K562 (cell line): Measurements from ENCODE around the gene PLA2G2C. TPM values are rescaled to one million over a fixed set of nuclear protein-coding genes. Genes with fewer than 3 reads are reported as not detected.

ENCODE experiments used
- ARNT ChIP-seq, 2 experiments: fragments of 450-650 bp; IDR thresholded peaks; 2 replicates each; pipeline ENCODE4 v1.6.1; 2016; ENCODE audit warnings: mild to moderate bottlenecking in 1 of 2
- COPS2 ChIP-seq: fragments of 450-650 bp; conservative IDR thresholded peaks from 2 replicates; pipeline ENCODE4 v1.6.1; 2016; ENCODE audit warnings: mild to moderate bottlenecking, moderate library complexity
- JUN ChIP-seq, 2 experiments: sonication (generic) in 1 of 2; formaldehyde crosslinking in 1 of 2; IDR thresholded peaks; 2 replicates each; pipeline versions ENCODE4 v1.6.1 to v1.8.0; 2012 to 2022; ENCODE audit warnings: borderline replicate concordance in 2 of 2, mild to moderate bottlenecking in 2 of 2, improper control_type of control experiment in 1 of 2, low read depth in 1 of 2, low read length in 1 of 2, missing genetic modification reagents in 1 of 2
- KDM5B ChIP-seq: fragments of 200-600 bp; sonication (generic); IDR thresholded peaks from 2 replicates; pipeline ENCODE4 v1.6.1; 2012; ENCODE audit warnings: low read depth, mild to moderate bottlenecking, moderate library complexity, low read length, control low read depth, inconsistent platforms; ENCODE audit not compliant: insufficient replicate concordance
- MECOM ChIP-seq: fragments of 250-450 bp; sonication (Bioruptor Pico); IDR thresholded peaks from 2 replicates; pipeline ENCODE4 v1.8.0; 2022; ENCODE audit warnings: inconsistent platforms
- MTA3 ChIP-seq: fragments of 450-650 bp; formaldehyde crosslinking; IDR thresholded peaks from 2 replicates; pipeline ENCODE4 v1.6.1; 2017; ENCODE audit warnings: mild to moderate bottlenecking, borderline replicate concordance
- PML ChIP-seq: IDR thresholded peaks from 2 replicates; pipeline ENCODE4 v1.6.1; 2012; ENCODE audit warnings: low read length, inconsistent platforms
- PTBP1 ChIP-seq: fragments of 200-400 bp; formaldehyde crosslinking; IDR thresholded peaks from 2 replicates; pipeline ENCODE4 v1.6.1; 2017; ENCODE audit warnings: low read depth, low read length
- RUNX1 ChIP-seq: sonication (generic); IDR thresholded peaks from 2 replicates; pipeline ENCODE4 v1.6.1; 2016; ENCODE audit warnings: antibody characterized with exemption, low read depth
- SMAD1 ChIP-seq: fragments of 150-350 bp; IDR thresholded peaks from 2 replicates; pipeline ENCODE4 v1.6.1; 2014; ENCODE audit warnings: low read length, low read depth; ENCODE audit not compliant: partially characterized antibody
- SP1 ChIP-seq: sonication (generic); formaldehyde crosslinking; IDR thresholded peaks from 2 replicates; pipeline ENCODE4 v1.8.1; 2022; ENCODE audit warnings: mild to moderate bottlenecking, missing genetic modification reagents
- STAT5B ChIP-seq: fragments of 250-450 bp; sonication (Bioruptor Pico); IDR thresholded peaks from 2 replicates; pipeline ENCODE4 v1.8.0; 2021; ENCODE audit warnings: mild to moderate bottlenecking, inconsistent platforms
- TCFL5 ChIP-seq: fragments of 250-450 bp; sonication (Bioruptor Pico); conservative IDR thresholded peaks from 2 replicates; pipeline ENCODE4 v1.6.1; 2021; ENCODE audit warnings: mild to moderate bottlenecking, moderate library complexity, matching md5 sums
- ZFX ChIP-seq: sonication (generic); formaldehyde crosslinking; IDR thresholded peaks from 2 replicates; pipeline ENCODE4 v1.8.0; 2022; ENCODE audit warnings: mild to moderate bottlenecking, missing genetic modification reagents, moderate library complexity
- ZNF146 ChIP-seq: IDR thresholded peaks from one replicate; pipeline ENCODE4 v1.6.1; 2018; ENCODE audit warnings: missing compliant biosample characterization; ENCODE audit not compliant: unreplicated experiment
- ZNF75A ChIP-seq: fragments of 450-650 bp; formaldehyde crosslinking; IDR thresholded peaks from 2 replicates; pipeline ENCODE4 v1.4.0; 2020; ENCODE audit warnings: mild to moderate bottlenecking
- polyA plus RNA-seq, 8 experiments: library from polyadenylated mRNA; depleted of rRNA in 4 of 8; stranded (reverse) in 5 of 8; unstranded in 3 of 8; fragments of >200 nt; fragmentation: Nextera tagmentation in 2 of 8; fragmentation: Illumina TruSeq in 1 of 8; extraction: Ambion mirVana in 2 of 8; extraction: Trizol in 1 of 8; gene quantifications; 2 replicates each; pipeline versions ENCODE4 v1.2.1 to v1.2.3, GENCODE V29; 2011 to 2014; ENCODE audit warnings: inconsistent platforms in 1 of 8, missing spikeins in 1 of 8
- total RNA-seq, 7 experiments: library from RNA; depleted of rRNA in 6 of 7; stranded (reverse); fragments of >200 nt in 6 of 7; fragmentation: Illumina TruSeq in 2 of 7; extraction: Trizol in 2 of 7; gene quantifications; 2 replicates each; pipeline versions ENCODE4 v1.2.1 to v1.2.3, GENCODE V29; 2011 to 2021; ENCODE audit warnings: low replicate concordance in 1 of 7
- TF ChIP-seq, protein P1 (sequence below): fragments of 450-650 bp; IDR thresholded peaks from 2 replicates; pipeline ENCODE4 v1.6.1; 2016; ENCODE audit warnings: mild to moderate bottlenecking, moderate library complexity
- TF ChIP-seq, protein P2 (sequence below): fragments of 450-650 bp; formaldehyde crosslinking; IDR thresholded peaks from 2 replicates; pipeline ENCODE4 v1.4.0; 2020; ENCODE audit warnings: mild to moderate bottlenecking, moderate library complexity

PLA2G2C gene
- total and polyA plus RNA-seq, 9 of the 15 experiments (the other 6 are each of a cell fraction or from before 2014, with no cell fraction given) = 0.14 to 0.49 (median 0.21) TPM

DNA sequence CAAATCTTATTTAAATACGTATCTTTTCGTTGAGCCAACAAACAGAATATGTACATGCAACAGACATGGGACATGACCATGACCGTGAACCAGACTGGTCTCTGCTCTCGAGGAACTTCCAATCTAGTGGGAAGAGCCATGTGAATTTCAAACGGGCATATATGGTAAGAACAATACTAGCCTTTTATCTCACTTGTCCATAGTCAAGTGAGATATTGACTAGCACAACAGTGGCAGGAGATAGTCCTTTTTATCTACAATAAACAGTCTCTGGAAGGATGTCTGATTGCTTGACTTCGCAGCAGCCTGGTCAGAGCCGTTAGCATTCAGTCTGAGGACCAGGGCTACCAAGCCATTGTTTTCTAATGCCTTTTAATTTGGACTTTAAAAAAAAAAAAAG lies 12.6 kb upstream of the PLA2G2C start (continued):
- TF ChIP-seq SP1 (CRISPR knock-in tag) (no peak), ZNF146 (CRISPR knock-in tag) (no peak), KDM5B (no peak), SMAD1 (peak; percentile 37), TCFL5 (CRISPR knock-in tag) (no peak), STAT5B (no peak), ZFX (CRISPR knock-in tag) (no peak), COPS2 (no peak), ARNT (IDR thresholded peaks at IDR 0.05) (peak; percentile 63 to 77; a peak in 2 of 4 replicates), ZNF75A (no peak), PML (peak; percentile 93), MECOM (CRISPR knock-in tag) (peak; percentile 68; the same call in 1 of the 2 replicates), JUN (IDR thresholded peaks at IDR 0.05; ENCODE audit: borderline replicate concordance, low read depth, low read length) (peak; percentile 37; the same call in 1 of the 2 replicates), JUN (CRISPR knock-in tag; IDR thresholded peaks at IDR 0.05; ENCODE audit: borderline replicate concordance) (no peak), RUNX1 (no peak), MTA3 (peak; percentile 71; the same call in 1 of the 2 replicates), PTBP1 (no peak)
- TF ChIP-seq, protein P1, sequence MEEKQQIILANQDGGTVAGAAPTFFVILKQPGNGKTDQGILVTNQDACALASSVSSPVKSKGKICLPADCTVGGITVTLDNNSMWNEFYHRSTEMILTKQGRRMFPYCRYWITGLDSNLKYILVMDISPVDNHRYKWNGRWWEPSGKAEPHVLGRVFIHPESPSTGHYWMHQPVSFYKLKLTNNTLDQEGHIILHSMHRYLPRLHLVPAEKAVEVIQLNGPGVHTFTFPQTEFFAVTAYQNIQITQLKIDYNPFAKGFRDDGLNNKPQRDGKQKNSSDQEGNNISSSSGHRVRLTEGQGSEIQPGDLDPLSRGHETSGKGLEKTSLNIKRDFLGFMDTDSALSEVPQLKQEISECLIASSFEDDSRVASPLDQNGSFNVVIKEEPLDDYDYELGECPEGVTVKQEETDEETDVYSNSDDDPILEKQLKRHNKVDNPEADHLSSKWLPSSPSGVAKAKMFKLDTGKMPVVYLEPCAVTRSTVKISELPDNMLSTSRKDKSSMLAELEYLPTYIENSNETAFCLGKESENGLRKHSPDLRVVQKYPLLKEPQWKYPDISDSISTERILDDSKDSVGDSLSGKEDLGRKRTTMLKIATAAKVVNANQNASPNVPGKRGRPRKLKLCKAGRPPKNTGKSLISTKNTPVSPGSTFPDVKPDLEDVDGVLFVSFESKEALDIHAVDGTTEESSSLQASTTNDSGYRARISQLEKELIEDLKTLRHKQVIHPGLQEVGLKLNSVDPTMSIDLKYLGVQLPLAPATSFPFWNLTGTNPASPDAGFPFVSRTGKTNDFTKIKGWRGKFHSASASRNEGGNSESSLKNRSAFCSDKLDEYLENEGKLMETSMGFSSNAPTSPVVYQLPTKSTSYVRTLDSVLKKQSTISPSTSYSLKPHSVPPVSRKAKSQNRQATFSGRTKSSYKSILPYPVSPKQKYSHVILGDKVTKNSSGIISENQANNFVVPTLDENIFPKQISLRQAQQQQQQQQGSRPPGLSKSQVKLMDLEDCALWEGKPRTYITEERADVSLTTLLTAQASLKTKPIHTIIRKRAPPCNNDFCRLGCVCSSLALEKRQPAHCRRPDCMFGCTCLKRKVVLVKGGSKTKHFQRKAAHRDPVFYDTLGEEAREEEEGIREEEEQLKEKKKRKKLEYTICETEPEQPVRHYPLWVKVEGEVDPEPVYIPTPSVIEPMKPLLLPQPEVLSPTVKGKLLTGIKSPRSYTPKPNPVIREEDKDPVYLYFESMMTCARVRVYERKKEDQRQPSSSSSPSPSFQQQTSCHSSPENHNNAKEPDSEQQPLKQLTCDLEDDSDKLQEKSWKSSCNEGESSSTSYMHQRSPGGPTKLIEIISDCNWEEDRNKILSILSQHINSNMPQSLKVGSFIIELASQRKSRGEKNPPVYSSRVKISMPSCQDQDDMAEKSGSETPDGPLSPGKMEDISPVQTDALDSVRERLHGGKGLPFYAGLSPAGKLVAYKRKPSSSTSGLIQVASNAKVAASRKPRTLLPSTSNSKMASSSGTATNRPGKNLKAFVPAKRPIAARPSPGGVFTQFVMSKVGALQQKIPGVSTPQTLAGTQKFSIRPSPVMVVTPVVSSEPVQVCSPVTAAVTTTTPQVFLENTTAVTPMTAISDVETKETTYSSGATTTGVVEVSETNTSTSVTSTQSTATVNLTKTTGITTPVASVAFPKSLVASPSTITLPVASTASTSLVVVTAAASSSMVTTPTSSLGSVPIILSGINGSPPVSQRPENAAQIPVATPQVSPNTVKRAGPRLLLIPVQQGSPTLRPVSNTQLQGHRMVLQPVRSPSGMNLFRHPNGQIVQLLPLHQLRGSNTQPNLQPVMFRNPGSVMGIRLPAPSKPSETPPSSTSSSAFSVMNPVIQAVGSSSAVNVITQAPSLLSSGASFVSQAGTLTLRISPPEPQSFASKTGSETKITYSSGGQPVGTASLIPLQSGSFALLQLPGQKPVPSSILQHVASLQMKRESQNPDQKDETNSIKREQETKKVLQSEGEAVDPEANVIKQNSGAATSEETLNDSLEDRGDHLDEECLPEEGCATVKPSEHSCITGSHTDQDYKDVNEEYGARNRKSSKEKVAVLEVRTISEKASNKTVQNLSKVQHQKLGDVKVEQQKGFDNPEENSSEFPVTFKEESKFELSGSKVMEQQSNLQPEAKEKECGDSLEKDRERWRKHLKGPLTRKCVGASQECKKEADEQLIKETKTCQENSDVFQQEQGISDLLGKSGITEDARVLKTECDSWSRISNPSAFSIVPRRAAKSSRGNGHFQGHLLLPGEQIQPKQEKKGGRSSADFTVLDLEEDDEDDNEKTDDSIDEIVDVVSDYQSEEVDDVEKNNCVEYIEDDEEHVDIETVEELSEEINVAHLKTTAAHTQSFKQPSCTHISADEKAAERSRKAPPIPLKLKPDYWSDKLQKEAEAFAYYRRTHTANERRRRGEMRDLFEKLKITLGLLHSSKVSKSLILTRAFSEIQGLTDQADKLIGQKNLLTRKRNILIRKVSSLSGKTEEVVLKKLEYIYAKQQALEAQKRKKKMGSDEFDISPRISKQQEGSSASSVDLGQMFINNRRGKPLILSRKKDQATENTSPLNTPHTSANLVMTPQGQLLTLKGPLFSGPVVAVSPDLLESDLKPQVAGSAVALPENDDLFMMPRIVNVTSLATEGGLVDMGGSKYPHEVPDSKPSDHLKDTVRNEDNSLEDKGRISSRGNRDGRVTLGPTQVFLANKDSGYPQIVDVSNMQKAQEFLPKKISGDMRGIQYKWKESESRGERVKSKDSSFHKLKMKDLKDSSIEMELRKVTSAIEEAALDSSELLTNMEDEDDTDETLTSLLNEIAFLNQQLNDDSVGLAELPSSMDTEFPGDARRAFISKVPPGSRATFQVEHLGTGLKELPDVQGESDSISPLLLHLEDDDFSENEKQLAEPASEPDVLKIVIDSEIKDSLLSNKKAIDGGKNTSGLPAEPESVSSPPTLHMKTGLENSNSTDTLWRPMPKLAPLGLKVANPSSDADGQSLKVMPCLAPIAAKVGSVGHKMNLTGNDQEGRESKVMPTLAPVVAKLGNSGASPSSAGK = peak; percentile 83
- TF ChIP-seq, protein P2, sequence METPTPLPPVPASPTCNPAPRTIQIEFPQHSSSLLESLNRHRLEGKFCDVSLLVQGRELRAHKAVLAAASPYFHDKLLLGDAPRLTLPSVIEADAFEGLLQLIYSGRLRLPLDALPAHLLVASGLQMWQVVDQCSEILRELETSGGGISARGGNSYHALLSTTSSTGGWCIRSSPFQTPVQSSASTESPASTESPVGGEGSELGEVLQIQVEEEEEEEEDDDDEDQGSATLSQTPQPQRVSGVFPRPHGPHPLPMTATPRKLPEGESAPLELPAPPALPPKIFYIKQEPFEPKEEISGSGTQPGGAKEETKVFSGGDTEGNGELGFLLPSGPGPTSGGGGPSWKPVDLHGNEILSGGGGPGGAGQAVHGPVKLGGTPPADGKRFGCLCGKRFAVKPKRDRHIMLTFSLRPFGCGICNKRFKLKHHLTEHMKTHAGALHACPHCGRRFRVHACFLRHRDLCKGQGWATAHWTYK (CRISPR knock-in tag) = no peak
